GM10847 (cell line): ENCODE data around the gene ETV6.

Experiments
- POLR2A ChIP-seq: IDR thresholded peaks from 2 replicates; pipeline ENCODE4 v1.6.1; 2011; ENCODE audit not compliant: insufficient read length; ENCODE audit errors: extremely low read depth

Gene ETV6

DNA sequence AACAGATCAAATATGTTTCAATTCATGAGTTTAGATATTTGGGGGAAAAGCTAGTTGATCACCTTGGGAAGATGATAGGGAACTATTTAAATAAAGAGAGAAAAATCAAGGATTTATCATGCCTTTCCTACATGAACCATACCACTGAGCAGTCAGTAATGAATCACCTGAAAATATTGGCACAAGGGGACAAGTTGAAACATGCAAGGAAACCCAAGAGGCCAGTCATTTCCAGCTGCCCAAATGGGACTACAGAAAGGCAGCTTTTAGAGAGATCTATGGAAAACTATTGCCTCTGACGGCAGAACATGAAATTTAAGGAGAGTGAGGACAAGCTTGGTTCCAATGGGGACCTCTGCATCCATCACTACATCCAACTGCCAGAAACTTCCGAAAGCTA, 14.1 kb upstream of the ETV6 start:
- no peak for TF ChIP-seq POLR2A

DNA sequence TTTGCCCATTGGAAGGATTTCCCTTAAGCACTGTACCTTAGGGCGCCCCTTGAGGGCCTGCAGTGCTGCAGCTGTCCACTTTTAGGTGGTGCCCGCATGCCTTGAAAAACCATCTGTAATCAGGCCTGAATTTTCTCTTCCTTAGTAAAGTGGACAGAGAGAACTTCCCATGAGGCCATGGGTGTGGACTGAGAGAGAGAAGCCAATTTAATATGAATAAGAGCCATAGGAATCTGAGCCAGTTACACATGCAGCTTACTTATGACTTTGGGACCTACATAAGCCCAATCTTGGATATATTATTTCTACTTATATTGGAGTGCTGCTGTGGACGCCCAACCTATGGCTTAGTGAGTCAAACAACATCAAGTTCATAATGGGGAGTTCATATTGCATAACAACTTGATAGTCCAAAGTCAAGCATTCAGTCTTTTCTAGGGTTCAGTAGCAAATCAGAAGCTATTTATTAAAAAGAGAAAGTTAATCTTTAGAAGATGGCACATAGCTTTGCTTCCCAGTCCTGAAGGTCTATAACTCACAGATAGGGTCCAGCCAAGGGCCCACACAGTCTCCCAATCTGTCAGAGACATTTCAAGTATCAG, 11.1 kb upstream of the ETV6 start:
- TF ChIP-seq POLR2A = no peak

DNA sequence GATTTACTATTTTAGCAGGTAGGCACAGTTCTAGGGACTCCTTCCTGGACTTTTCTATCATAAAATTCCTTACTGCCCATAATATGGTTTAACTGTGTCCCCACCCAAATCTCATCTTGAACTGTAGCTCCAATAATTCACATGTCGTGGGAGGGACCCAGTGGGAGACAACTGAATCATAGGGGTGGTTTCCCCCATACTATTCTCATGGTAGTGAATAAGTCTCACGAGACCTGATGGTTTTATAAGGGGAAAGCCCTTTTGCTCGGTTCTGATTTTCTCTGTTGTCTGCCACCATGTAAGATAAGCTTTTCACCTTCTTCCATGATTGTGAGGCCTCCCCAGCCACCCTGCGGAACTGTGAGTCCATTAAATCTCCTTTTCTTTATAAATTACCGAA, 10.0 kb upstream of the ETV6 start:
- no peak for TF ChIP-seq POLR2A

DNA sequence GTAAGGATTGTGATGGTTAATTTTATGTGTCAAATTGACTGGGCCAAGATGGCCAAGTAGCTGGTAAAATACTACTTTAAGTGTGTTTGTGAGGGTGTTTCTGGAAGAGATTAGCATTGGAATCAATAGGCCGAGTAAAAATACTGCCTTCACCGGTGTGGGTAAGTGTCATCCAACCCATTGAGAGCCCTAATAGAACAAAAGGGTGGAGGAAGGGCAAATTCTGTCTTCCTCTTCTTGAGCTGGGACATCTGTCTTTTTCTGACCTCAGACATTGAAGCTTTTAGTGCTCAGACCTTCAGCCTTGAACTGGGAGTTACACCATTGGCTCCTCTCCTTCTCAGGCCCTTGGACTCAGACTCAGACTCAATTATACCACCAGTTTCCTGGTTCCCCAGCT, 8.0 kb upstream of the ETV6 start:
- no peak for TF ChIP-seq POLR2A

DNA sequence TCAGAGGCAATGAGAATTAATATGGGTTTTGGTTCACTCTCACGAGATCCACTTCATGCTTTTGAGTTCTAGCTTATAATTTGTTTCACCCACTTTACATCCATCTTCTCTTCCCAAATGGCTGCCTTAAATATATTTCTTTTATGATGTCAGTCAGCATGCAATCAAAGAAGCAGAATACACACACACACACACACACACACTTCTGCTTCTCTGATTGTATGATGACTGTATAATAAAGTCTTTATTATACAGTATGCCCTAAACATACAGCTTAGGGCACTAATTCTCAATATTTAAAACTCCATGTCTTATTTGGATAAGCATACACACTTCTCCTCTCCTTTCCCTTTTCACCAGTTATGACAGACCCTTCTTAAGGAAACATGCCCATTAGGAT, 6.7 kb upstream of the ETV6 start:
- no peak for TF ChIP-seq POLR2A

DNA sequence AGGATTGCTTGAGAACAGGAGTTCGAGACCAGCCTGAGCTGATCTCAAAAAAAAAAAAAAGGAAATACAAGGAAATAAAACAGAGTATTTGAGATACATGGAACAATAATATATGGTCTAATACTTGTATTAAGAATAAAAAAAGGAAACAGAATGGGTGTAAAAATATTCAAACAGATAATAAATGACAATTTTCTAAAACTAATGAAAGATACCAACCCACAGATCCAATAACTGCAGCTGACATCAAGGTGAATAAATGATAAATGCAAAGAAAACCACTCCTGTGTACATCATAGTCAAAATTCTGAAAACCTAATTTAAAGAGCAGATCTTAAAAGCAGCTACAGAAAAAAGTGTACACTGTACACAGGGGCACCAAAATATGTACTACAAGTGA, 4.1 kb upstream of the ETV6 start:
- no peak for TF ChIP-seq POLR2A

DNA sequence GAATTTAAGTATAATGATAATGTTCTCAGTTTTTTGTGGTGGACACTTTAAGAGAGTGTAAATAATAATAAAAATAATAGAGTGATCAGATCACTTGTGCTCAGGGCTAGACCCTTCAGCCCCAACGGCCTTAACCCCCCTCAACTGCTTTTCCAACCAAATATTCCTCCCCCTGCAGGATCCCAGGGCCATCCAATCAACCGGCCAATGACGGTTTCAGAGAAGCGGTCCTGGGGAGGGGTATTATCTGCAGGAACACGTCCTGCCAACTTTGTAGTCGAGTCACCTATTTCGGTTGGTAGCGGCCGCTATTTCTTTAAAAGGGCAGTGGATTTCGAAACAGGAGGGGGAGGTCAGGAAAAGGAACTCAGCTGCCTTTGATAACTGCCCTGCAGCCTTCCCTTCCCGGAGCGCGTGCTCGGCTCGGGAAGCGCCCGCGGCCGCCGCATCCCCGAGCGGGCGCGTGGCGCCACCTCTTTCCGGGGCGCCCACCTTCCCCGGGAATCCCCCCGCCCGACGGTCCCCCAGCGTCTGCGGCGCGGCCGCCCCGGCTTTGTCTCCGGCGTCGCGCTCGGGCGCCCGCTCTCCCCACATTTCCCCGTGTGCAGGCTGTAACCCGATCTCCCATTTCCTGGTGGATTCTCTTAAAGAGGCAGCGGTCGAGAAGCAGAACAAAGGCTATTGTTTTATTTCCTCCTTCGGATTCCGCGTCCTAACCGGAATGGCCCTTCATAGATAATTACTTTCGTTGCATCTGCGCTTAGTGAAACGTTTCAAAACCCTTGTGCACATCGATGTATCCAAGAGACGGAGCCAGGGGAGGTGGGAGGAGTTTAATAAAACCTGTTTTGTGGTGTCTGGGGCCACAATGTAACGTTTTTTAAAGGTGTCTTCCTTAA, 711 bp upstream of the ETV6 start:
- TF ChIP-seq POLR2A = peak; percentile 37

DNA sequence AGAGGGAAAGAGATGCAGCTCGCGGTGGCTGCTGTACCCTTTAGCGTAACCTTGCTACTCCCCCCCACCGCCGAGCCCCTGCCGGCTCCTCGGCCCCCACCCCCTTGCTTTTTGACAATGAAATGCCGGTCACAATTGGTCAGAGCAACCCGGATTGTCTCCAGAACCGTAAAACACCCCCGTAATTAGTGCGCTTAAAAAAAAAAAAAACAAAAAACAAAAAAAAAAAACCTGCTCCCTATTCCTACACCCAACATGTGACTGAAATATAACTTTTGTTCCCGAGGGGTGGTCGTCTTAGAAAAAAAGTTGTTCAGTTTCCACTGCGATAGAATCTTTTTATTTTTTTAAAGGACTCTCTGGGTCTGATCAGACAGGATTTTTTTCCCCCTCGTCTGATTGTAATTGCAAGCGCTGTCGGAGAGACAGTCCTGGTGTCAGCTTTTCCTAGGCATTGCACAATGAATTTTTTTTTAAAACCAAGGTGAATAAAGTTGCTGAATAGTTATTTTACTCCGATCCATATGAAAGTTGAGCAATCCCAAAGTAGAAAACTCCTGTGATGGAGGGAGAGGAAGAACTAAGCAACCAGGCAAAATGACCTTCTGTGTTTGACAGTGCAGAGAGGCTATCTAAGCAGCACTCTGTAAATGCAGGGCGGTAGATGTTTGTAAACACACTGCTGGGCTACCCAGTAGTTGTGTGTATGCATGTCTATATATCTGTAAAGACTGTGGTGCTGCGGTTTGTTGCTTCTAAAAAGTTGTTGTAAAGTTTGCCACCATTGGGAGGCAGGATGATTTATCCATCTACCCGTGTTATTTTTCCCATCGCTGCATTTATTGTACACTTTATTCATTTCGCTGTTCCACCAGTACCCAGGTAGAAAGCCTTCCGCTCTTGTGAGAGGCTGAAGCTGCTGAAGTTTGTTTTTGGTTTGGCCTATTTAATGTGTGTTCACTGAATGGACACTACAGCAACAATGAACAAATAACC, 1.1 kb downstream of the ETV6 start:
- TF ChIP-seq POLR2A = no peak

DNA sequence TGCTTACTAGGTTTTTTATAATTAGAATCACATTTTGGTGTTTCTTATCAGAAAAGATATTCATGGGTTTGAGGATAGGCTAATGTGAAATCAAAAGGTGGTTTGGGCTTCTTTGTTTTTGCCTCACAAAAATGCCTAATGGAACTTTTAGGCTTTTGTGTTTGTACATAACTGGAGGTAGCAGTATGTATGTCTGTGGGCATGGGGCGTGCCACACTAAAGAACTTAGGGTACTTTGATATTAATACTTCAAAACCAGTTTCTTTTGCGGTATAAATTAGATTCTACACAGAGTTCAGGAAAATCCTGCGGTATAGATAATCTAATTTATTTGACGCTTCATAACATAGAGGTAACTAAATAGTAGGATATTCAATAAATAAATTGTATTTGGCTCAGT, 1.9 kb downstream of the ETV6 start:
- TF ChIP-seq POLR2A = no peak

DNA sequence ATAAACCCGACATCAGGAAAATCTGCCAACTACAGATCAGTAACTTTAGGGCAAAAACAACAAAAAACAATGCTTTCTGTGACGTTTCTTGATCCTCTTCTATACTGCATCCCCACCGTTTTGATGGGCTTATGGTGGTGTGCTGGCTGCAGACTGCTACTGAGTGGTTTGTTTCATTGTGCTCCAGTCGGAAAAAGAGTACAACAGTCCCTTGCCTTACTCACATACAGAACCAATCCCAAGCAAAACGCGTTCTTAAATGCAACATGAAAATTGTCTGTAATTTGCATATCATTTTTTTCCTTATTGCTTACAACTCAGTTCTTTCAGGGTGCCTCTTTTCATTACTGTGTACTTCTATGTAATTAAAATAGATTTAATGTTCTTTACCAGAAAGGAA, 2.3 kb downstream of the ETV6 start:
- TF ChIP-seq POLR2A = no peak

DNA sequence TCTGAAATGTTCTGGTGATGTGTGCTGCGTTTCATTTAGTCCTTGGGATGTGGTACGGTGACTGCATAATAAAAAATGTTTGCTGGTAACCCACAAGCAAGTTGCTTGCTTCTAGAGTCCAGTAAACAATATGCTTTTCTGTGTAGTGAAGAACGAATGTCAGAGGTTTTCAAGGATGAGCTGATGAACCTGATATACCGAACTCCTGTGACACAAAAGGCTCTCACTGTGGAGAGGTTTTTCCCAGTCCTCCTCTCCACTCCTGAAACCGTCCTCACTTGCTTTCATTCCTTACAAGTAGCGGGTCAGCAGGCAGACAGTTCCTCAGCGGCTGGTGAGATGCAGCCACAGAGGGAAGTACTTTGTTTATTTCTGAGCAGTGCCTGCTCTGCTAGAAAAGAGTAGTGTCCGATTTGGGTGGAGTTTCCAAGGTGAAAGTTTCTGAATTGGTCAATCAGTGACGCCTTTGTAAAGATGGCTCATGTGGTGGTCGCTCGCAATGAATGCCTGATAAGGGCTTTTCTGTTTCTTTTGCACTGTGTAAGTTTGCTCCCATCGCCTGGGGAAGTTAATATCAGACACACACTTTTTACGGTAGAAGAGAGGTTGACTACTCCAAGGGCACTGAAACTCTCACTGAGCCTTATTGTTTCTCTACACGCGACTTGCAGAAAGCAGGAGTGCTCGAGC, 3.0 kb downstream of the ETV6 start:
- TF ChIP-seq POLR2A = peak; percentile 42

DNA sequence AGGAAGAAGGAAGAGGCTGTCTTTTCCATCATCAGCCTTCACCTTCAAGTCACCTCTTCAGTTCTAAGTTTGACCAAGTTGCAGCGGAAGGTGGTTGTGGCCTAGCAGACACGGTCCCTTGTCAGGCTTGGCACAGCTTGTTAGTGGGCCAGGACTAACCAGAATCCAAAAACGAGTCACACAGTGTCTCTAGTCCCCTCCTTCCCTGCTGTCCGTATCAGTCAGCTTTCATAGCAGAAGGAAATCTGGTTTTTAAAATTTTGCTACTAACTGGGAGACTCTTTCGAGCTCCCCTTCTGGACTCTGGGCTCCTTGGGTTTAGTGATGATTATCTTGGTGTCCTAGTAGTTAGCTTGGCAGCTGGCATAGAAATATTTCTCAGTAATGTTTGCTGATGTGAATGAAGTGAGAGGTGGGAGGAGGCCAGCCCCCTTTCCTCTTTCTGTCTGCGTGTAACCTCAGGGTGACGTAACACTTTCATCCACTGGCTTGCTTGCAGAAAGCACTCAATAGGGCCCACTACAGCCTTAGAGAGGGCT, 3.8 kb downstream of the ETV6 start:
- TF ChIP-seq POLR2A = no peak

DNA sequence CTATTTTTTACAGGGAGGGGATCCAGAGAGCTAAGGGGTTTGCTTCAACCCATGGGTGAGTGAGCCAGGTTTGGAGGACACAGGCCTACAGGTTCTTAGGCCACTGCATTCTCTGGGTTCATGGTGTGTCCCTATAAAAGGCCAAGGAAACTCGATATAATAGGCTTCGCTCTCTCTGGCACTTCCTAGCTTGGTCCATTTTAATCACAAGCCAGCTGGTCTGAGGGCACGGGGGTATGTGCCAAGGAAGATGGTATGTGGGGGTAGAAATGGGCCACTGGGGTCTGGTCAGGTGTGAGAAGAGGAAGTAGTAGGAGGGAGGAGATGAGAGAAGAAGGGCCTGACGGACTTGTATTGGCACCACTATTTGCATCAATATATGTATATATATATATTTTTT, 4.9 kb downstream of the ETV6 start:
- TF ChIP-seq POLR2A = no peak

DNA sequence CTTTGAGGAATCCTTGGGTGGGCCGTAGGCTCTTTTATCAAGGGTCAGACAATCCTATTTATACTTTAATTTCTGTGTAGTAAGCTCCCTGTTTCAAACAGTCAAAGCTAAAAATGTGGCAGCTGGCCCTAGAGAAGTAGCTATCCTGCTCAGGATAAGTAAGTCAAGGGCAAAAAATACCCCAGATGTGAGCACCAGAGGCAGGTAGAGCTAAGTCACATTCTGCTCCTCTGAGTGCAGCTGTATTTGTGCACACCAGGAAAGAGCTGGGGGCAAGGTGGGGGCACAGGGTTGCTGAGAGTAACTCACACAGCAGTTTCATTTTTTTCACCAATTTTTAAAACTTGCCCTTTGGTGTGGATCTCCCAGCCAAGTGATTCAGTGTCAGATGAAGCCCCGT, 5.3 kb downstream of the ETV6 start:
- no peak for TF ChIP-seq POLR2A

DNA sequence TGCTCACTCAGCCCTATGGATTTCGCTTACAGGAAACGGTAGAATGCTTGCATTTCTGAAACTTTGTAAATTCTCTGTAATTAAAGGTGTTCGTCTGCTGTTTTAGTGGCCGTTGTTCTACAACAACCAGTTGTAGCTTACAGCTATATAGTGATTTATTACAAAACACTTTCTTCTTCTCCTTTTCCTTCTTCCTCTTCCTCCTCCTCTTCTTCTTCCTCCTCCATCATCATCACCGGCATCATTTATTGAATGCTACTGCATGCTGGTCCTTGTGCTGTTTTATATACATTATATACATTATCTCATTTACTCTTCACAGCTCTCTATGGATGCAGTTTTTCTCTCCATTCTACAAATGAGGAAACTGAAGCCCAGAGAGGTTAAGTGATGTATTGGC, 6.4 kb downstream of the ETV6 start:
- no peak for TF ChIP-seq POLR2A
